Measurements from ENCODE around the gene AP5S1. TPM values are rescaled to one million over a fixed set of nuclear protein-coding genes. Genes with fewer than 3 reads are reported as not detected.

The AP5S1 gene
- total RNA-seq, 1 donor from 2014 or later: 14.4 TPM

DNA sequence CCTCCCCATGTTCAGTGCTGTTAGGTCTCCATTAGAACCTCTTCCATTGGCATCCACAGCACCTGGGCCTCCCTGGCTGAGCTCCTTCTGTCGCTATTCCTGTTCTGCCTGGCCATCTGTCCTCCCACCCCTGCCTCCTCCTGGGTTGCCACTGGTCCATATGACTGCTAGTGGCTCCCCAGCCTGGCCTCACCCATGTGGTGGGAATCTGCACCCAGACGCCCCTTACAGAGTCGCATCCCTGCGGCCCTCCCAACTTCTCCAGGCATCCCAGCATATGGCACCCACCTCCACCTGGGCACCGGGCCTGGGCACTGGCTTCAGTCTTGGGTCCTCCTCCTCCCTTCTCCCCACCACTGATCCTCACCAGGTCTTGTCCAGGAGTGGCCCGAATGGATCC, 16.5 kb upstream of the AP5S1 start:
- TF ChIP-seq, protein P1, sequence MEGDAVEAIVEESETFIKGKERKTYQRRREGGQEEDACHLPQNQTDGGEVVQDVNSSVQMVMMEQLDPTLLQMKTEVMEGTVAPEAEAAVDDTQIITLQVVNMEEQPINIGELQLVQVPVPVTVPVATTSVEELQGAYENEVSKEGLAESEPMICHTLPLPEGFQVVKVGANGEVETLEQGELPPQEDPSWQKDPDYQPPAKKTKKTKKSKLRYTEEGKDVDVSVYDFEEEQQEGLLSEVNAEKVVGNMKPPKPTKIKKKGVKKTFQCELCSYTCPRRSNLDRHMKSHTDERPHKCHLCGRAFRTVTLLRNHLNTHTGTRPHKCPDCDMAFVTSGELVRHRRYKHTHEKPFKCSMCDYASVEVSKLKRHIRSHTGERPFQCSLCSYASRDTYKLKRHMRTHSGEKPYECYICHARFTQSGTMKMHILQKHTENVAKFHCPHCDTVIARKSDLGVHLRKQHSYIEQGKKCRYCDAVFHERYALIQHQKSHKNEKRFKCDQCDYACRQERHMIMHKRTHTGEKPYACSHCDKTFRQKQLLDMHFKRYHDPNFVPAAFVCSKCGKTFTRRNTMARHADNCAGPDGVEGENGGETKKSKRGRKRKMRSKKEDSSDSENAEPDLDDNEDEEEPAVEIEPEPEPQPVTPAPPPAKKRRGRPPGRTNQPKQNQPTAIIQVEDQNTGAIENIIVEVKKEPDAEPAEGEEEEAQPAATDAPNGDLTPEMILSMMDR (conservative IDR thresholded peaks at IDR 0.05; ENCODE audit: low read depth, low read length): no peak
- H3K4me3 ChIP-seq (ENCODE audit: low read depth, low read length): no peak overlapping the region
- no peak for DNase-seq (ENCODE audit: low read depth)

DNA sequence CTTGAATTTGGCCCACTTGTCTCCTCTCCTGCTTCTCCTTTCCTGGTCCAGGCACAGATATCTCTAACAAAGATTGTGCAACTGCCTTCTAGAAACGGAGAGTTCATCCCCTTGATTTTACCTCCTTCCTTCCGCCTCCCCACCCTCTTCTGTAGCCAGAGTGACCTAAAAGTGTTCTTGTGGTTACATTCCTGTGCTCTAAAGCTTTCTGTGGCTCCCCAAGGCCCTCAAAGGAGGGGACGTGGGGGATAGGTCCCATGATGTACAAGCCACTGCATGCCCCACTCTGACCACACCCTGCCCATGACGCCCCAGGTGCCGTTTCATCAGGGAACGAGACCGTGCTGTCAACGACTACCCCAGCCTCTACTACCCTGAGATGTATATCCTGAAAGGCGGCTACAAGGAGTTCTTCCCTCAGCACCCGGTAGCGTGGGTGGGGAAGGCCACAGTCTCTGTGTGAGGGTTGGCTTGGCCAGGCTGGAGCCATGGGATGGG, 16.0 kb upstream of the AP5S1 start:
- TF ChIP-seq, protein P1 (conservative IDR thresholded peaks at IDR 0.05; ENCODE audit: low read depth, low read length): no peak
- no peak for DNase-seq (ENCODE audit: low read depth)

DNA sequence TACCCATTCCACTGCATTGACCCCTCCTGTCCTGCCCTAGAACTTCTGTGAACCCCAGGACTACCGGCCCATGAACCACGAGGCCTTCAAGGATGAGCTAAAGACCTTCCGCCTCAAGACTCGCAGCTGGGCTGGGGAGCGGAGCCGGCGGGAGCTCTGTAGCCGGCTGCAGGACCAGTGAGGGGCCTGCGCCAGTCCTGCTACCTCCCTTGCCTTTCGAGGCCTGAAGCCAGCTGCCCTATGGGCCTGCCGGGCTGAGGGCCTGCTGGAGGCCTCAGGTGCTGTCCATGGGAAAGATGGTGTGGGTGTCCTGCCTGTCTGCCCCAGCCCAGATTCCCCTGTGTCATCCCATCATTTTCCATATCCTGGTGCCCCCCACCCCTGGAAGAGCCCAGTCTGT, 15.6 kb upstream of the AP5S1 start:
- TF ChIP-seq, protein P1 (conservative IDR thresholded peaks at IDR 0.05; ENCODE audit: low read depth, low read length): no peak
- H3K4me3 ChIP-seq (ENCODE audit: low read depth, low read length): no peak overlapping the region
- no peak for DNase-seq (ENCODE audit: low read depth)

More for the DNA sequence above, 16.0 kb upstream of the AP5S1 start:
- H3K4me3 ChIP-seq (ENCODE audit: low read depth, low read length): no peak overlapping the region

DNA sequence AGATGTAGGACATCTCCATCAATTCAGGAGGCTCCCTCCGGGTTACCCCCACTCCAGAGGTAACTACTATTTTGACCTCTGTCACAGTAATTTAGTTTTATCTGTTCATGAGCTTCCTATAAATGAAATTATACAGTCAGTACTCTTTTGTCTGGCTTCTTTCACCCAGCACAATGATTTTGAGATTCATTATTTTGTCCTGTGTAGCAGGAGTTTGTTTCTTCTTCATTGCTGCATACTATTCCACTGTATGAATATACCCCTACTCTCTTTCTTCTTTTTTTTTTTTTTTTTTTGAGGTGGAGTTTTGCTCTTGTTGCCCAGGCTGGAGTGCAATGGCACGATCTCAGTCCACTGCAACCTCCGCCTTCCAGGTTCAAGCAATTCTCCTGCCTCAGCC, 11.8 kb upstream of the AP5S1 start:
- H3K4me3 ChIP-seq (ENCODE audit: low read depth, low read length): peak overlapping the region; percentile 1
- TF ChIP-seq, protein P1 (conservative IDR thresholded peaks at IDR 0.05; ENCODE audit: low read depth, low read length): no peak
- no peak for DNase-seq (ENCODE audit: low read depth)

DNA sequence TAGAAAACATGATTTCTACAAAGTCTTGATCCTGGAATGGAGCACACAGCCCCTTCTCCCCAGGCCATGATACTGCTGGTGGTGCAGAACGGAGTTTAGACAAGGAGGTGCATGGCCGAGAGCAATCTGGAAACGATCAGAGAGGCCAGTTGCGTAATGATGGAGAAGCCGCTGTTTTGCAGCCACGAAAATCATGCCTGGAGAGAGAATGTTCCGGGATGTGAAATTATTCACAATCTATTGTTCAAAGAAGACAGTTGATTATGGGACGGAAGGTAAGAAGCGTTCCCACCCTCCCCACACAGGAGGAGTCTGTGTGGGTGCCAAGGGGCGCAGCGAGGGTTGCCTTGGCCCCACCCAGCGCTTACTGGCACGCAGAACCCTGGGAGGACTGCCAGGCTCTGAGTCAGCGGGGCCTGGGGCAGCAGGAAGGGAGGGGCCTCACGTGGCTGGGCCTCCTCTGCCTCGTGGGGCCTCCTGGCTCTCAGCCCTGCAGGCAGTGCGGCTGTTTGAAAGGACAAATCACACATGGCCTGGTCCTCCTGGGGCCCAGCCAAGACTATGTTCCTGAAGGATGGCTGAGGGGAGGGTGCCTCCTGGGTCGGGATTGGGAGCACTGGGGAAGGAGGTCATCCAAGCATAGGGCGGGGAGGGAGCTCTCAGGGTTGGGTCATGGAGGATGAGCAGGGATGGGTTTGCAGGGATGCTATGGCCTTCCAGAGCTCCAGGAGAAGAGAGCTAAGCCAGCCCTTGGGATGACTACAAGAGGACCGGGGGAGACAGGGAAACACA, 8.7 kb upstream of the AP5S1 start:
- peak overlapping the region; percentile 43 for H3K4me3 ChIP-seq (ENCODE audit: low read depth, low read length)
- peak; percentile 90 for DNase-seq (ENCODE audit: low read depth)
- TF ChIP-seq, protein P1 (conservative IDR thresholded peaks at IDR 0.05; ENCODE audit: low read depth, low read length): no peak

DNA sequence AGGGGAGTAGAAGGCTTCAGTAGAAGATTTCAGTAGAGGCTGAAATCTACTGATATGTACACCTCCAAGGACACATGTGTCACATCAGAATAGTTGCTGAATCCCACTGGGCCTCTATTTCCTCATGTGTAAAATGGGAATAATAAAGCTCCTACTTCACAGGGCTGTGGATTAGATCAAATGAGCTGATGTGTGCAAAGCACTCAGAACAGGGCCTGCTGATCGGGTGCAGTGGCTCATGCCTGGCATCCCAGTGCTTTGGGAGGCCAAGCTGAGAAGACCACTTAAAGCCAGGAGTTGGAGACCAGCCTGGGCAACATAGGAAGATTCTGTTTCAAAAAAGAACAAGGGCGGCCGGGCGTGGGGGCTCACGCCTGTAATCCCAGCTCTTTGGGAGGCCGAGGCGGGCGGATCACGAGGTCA, 8.1 kb upstream of the AP5S1 start:
- H3K4me3 ChIP-seq (ENCODE audit: low read depth, low read length): no peak overlapping the region
- TF ChIP-seq, protein P1 (conservative IDR thresholded peaks at IDR 0.05; ENCODE audit: low read depth, low read length): no peak
- no peak for DNase-seq (ENCODE audit: low read depth)
